Tibial nerve (tissue), 4 donors: ENCODE measurements around the gene GJB5. TPM values are rescaled to one million over a fixed set of nuclear protein-coding genes. Genes with fewer than 3 reads are reported as not detected.

Source experiments
- DNase-seq, 2 donors: peaks; one replicate each; pipeline ENCODE4 v3.0.0-alpha.2; 2019; ENCODE audit warnings: low spot score in 2 of 2
- H3K27ac ChIP-seq, 4 donors: fragments of 200-600 bp; sonication (generic) in 3 of 4; one replicate each; pipeline ENCODE4 v1.5.1; 2017 to 2019; ENCODE audit warnings: mild to moderate bottlenecking in 1 of 4
- H3K27me3 ChIP-seq, 2 donors: fragments of 200-600 bp; sonication (generic) in 1 of 2; one replicate each; pipeline versions ENCODE4 v1.5.1 to v1.6.0; 2017 to 2019
- H3K36me3 ChIP-seq, 3 donors: fragments of 200-600 bp; sonication (generic); one replicate each; pipeline ENCODE4 v1.5.1; 2018 to 2019
- H3K4me1 ChIP-seq, 4 donors: fragments of 200-600 bp; sonication (generic) in 3 of 4; one replicate each; pipeline ENCODE4 v1.5.1; 2017 to 2019
- H3K4me3 ChIP-seq, 4 donors: fragments of 200-600 bp; sonication (generic) in 3 of 4; one replicate each; pipeline ENCODE4 v1.5.1; 2017 to 2019; ENCODE audit warnings: mild to moderate bottlenecking in 1 of 4, moderate library complexity in 1 of 4
- H3K9me3 ChIP-seq, 4 donors: fragments of 200-600 bp; sonication (generic) in 3 of 4; one replicate each; pipeline ENCODE4 v1.5.1; 2017 to 2019
- EP300 ChIP-seq, 2 donors: sonication (generic); formaldehyde crosslinking; IDR thresholded peaks; one replicate each; pipeline ENCODE4 v1.6.1; 2017; ENCODE audit warnings: antibody characterized with exemption in 2 of 2, mild to moderate bottlenecking in 1 of 2
- POLR2A ChIP-seq, 2 donors: fragments of 450-650 bp; IDR thresholded peaks; one replicate each; pipeline ENCODE4 v1.6.1; 2017; ENCODE audit warnings: antibody characterized with exemption in 2 of 2, mild to moderate bottlenecking in 2 of 2, moderate library complexity in 2 of 2
- WGBS, 2 donors: methylation state at CpG; one replicate each; pipeline ENCODE4 v1.1.5; 2018; 5-methylcytosine and 5-hydroxymethylcytosine counted together
- total RNA-seq, 4 donors: library from RNA; depleted of rRNA; stranded (reverse); fragments of >200 nt; gene quantifications; one replicate each; pipeline ENCODE4 v1.1.0, GENCODE V29; 2016
- TF ChIP-seq, protein P1 (sequence below), 5 experiments: fragments of 200-600 bp in 3 of 5; fragments of 450-650 bp in 2 of 5; sonication (generic) in 3 of 5; IDR thresholded peaks; one replicate each; pipeline ENCODE4 v1.5.1; 2016 to 2019; ENCODE audit warnings: antibody characterized with exemption in 5 of 5, mild to moderate bottlenecking in 3 of 5, moderate library complexity in 2 of 5

GJB5 gene
- total RNA-seq, result 1 to 10 TPM in 1 of 4 donors, under 1 TPM in 1, not detected in 2; 0.22 to 1.0 TPM

DNA sequence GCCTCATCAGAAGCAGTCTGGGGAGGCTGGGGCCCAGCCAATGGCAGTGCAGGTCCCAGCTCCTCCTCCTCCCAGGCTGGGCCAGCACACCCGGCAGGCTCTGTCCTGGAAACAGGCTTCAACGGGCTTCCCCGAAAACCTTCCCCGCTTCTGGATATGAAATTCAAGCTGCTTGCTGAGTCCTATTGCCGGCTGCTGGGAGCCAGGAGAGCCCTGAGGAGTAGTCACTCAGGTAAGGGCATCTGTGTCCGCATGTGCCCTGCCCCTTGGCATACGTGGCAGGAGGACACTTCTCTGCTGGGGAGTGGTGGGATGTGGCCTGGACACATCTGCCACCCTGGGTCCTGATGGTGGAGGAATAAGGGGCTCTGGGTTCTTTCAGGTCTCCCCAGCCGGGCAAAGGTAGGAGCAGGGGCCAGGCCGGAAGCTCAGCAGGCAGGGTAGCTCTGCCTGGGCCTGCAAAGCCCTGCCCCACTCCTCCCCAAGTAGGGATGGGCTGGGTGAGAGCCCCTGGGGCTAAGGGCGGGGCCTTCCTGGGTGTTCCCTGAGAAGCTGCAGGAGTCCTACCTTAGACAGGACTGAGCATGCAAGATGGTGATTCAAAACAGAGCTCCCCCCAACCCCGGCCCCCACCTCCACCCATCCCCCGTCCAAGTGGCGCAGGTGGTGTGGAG is at the start of gene GJB5:
GJB5 (plus strand) TSS at position 84 of the 674 bp plus-strand sequence. CDS start 2,284 bp downstream, outside the sequence.
- Histone ChIP-seq H3K4me1 (no peaks in the 10 kb centered on the region), H3K27ac (no peak within 1 kb of the TSS), H3K4me3 (no peak within 1 kb of the TSS), H3K27me3 (no peaks in the 10 kb centered on the region), H3K9me3 (no peaks in the 10 kb centered on the region), H3K36me3 (no peaks in the 10 kb centered on the region)
- DNase-seq, result no peak
- TF ChIP-seq POLR2A (IDR thresholded peaks at IDR 0.05), result no peak
- 43 to 62% methylated on average over 6 to 12 of the region's 13 CpGs for WGBS, 2 donors

DNA sequence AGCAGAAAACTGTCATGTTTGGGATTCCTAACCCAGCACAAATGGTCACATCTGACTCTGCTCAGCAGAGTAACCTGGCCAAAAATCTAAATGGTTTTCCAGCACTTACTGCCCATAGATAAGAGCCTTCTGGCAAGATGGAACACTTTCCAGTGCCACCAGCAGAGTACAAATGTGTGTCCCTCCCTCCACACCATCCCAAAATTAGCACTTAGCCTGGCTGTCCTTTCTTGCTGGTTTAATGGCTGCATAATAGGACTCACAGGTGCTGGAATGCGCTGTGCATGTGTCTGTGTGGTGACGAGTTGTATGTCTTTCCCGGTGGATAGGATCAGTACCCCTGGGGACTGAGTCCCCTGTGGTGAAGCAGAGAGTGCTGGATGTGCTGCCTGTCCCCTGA is 49.8 kb upstream of the GJB5 start:
- WGBS, 2 donors, result 27 to 36% methylated on average over 3 of the region's 3 CpGs
- Histone ChIP-seq H3K27ac (no peak overlapping the region), H3K4me3 (no peak overlapping the region), H3K27me3 (no peaks in the 10 kb centered on the region), H3K9me3 (no peaks in the 10 kb centered on the region), H3K4me1 (no peaks in the 10 kb centered on the region), H3K36me3 (no peaks in the 10 kb centered on the region)
- TF ChIP-seq, protein P1, sequence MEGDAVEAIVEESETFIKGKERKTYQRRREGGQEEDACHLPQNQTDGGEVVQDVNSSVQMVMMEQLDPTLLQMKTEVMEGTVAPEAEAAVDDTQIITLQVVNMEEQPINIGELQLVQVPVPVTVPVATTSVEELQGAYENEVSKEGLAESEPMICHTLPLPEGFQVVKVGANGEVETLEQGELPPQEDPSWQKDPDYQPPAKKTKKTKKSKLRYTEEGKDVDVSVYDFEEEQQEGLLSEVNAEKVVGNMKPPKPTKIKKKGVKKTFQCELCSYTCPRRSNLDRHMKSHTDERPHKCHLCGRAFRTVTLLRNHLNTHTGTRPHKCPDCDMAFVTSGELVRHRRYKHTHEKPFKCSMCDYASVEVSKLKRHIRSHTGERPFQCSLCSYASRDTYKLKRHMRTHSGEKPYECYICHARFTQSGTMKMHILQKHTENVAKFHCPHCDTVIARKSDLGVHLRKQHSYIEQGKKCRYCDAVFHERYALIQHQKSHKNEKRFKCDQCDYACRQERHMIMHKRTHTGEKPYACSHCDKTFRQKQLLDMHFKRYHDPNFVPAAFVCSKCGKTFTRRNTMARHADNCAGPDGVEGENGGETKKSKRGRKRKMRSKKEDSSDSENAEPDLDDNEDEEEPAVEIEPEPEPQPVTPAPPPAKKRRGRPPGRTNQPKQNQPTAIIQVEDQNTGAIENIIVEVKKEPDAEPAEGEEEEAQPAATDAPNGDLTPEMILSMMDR (IDR thresholded peaks at IDR 0.05), result no peak
- TF ChIP-seq EP300 (IDR thresholded peaks at IDR 0.05) (no peak), POLR2A (IDR thresholded peaks at IDR 0.05) (no peak)
- no peak for DNase-seq

DNA sequence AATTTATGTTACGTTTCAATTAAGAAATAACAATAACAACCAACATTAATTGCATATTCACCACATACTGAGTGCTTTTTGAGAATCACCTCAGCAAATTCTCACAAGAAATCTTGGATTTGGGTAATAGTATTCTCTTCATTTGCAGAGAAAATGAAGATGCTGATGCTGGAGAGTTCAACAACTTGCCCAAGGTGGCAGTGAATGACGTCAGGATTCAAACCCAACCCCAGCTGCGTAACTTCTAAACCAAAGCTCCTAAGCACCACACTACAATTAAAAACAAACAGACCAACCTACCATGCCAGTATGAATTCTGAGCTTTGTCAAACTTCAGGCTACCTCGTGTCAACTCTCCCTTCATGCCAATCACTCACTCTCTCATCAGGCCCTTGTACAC is 46.7 kb upstream of the GJB5 start:
- Histone ChIP-seq H3K27me3 (no peaks in the 10 kb centered on the region), H3K4me3 (no peak overlapping the region)
- WGBS, 2 donors, result 72 to 75% methylated on average over 4 of the region's 4 CpGs

DNA sequence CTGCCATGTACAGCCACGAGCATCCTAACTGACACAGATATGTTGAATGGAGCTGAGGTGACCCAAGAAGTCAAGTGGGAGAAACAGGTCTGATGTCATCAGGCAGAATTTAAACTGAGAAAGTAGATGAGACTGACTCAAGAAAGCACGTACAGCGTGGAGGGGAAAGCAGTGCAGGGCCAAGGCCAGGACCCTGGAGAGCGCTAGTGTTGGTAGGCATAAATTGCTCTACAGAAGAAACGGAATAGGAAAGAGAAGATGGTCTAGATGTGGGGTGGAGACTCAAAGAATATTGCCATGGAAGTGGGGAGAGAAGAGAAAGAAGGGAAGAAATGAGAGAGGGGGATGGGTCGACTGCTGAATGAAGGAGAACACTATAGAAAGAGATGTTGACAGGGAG is 45.3 kb upstream of the GJB5 start:
- Histone ChIP-seq H3K36me3 (no peaks in the 10 kb centered on the region), H3K27ac (no peak overlapping the region), H3K4me3 (no peak overlapping the region), H3K9me3 (no peaks in the 10 kb centered on the region), H3K4me1 (no peaks in the 10 kb centered on the region), H3K27me3 (no peaks in the 10 kb centered on the region)
- TF ChIP-seq, protein P1 (IDR thresholded peaks at IDR 0.05), result no peak
- TF ChIP-seq EP300 (IDR thresholded peaks at IDR 0.05) (no peak), POLR2A (IDR thresholded peaks at IDR 0.05) (no peak)
- no peak for DNase-seq
- WGBS, 2 donors, result 39 to 45% methylated on average over 6 of the region's 6 CpGs

More for the DNA sequence above, 46.7 kb upstream of the GJB5 start:
- TF ChIP-seq, protein P1 (IDR thresholded peaks at IDR 0.05), result no peak
- TF ChIP-seq EP300 (IDR thresholded peaks at IDR 0.05) (no peak), POLR2A (IDR thresholded peaks at IDR 0.05) (no peak)
- Histone ChIP-seq H3K9me3 (no peaks in the 10 kb centered on the region), H3K4me1 (no peaks in the 10 kb centered on the region), H3K36me3 (no peaks in the 10 kb centered on the region), H3K27ac (no peak overlapping the region)
- no peak for DNase-seq

DNA sequence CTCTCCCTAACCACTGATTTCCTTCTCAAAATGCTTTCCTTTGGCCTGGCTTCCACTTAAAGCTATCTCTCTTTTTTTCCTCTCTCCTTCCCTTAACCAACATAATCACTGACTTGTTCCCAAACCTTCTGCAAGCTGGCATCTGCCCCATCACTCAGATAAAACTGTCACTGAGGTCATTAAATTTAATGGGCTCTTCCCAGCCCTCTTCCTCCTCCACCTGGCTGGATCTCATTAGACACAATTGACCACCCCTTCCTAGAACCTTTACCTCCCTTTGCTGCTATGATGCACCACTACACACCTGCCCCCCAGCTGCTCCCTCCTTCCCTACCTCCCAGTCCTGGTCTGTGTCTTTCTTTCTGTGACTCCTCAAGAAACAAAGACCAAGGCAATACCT is 44.0 kb upstream of the GJB5 start:
- H3K4me3 ChIP-seq, result no peak overlapping the region
- H3K36me3 ChIP-seq, result no peaks in the 10 kb centered on the region
- H3K27ac ChIP-seq, result no peak overlapping the region
- TF ChIP-seq EP300 (IDR thresholded peaks at IDR 0.05), result no peak
- TF ChIP-seq, protein P1 (IDR thresholded peaks at IDR 0.05), result no peak
- no peak for TF ChIP-seq POLR2A (IDR thresholded peaks at IDR 0.05)
- DNase-seq, result no peak
- H3K27me3 ChIP-seq, result no peaks in the 10 kb centered on the region
- H3K4me1 ChIP-seq, result no peaks in the 10 kb centered on the region
- H3K9me3 ChIP-seq, result no peaks in the 10 kb centered on the region
